H9 (cell line): ENCODE measurements around the gene SPEM3. TPM values are rescaled to one million over a fixed set of nuclear protein-coding genes. Genes with fewer than 3 reads are reported as not detected.

Source experiments
- DNase-seq: peaks from one replicate; pipeline ENCODE4 v3.0.0-alpha.2; 2017
- H2AFZ ChIP-seq: one replicate; pipeline ENCODE4 v1.6.1; 2013; ENCODE audit warnings: mild to moderate bottlenecking, low read length, control low read depth, moderate library complexity
- H2AK5ac ChIP-seq: 2 replicates; pipeline ENCODE4 v1.6.1; 2013; ENCODE audit warnings: low read length, control low read depth, mixed read lengths; ENCODE audit not compliant: insufficient read length
- H2BK120ac ChIP-seq: one replicate; pipeline ENCODE4 v1.6.1; 2013; ENCODE audit warnings: low read depth, mild to moderate bottlenecking, low read length, control low read depth, inconsistent platforms; ENCODE audit not compliant: poor library complexity, severe bottlenecking
- H2BK12ac ChIP-seq: 2 replicates; pipeline ENCODE4 v1.6.1; 2013; ENCODE audit warnings: low read length, control low read depth, mixed read lengths, low read depth; ENCODE audit not compliant: insufficient read length
- H2BK15ac ChIP-seq: 2 replicates; pipeline ENCODE4 v1.6.1; 2013; ENCODE audit warnings: low read depth, low read length, control low read depth
- H2BK20ac ChIP-seq: one replicate; pipeline ENCODE4 v1.6.1; 2013; ENCODE audit warnings: low read depth, mild to moderate bottlenecking, low read length, control low read depth, inconsistent platforms; ENCODE audit not compliant: poor library complexity, severe bottlenecking
- H2BK5ac ChIP-seq: 2 replicates; pipeline ENCODE4 v1.6.1; 2013; ENCODE audit warnings: low read length, control low read depth, mixed read lengths; ENCODE audit not compliant: insufficient read length
- H3K14ac ChIP-seq: 2 replicates; pipeline ENCODE4 v1.6.1; 2013; ENCODE audit warnings: low read length, control low read depth; ENCODE audit not compliant: insufficient read depth
- H3K18ac ChIP-seq: 2 replicates; pipeline ENCODE4 v1.6.1; 2013; ENCODE audit warnings: low read depth, mild to moderate bottlenecking, mixed read lengths, low read length, control low read depth; ENCODE audit not compliant: insufficient read length
- H3K23ac ChIP-seq: 2 replicates; pipeline ENCODE4 v1.6.1; 2013; ENCODE audit warnings: low read length, control low read depth, mixed read lengths, low read depth; ENCODE audit not compliant: insufficient read length
- H3K23me2 ChIP-seq: 2 replicates; pipeline ENCODE4 v1.6.1; 2013; ENCODE audit warnings: low read depth, mild to moderate bottlenecking, mixed read lengths, low read length, control low read depth; ENCODE audit not compliant: insufficient read length, poor library complexity, severe bottlenecking
- H3K27ac ChIP-seq: 2 replicates; pipeline ENCODE4 v1.5.1; 2013; ENCODE audit warnings: low read length, control low read depth, mixed read lengths, low read depth; ENCODE audit not compliant: insufficient read length
- H3K27me3 ChIP-seq: 2 replicates; pipeline ENCODE4 v1.6.1; 2013; ENCODE audit warnings: low read length, control low read depth, inconsistent platforms; ENCODE audit not compliant: insufficient read depth
- H3K4ac ChIP-seq: 2 replicates; pipeline ENCODE4 v1.6.1; 2013; ENCODE audit warnings: low read depth, mild to moderate bottlenecking, control low read depth, inconsistent platforms, low read length, moderate library complexity
- H3K4me1 ChIP-seq: 2 replicates; pipeline ENCODE4 v1.6.1; 2013; ENCODE audit warnings: low read length, control low read depth, inconsistent platforms; ENCODE audit not compliant: insufficient read depth
- H3K4me2 ChIP-seq: 2 replicates; pipeline ENCODE4 v1.6.1; 2013; ENCODE audit warnings: low read length, control low read depth, mixed read lengths; ENCODE audit not compliant: insufficient read length, insufficient read depth
- H3K56ac ChIP-seq: 2 replicates; pipeline ENCODE4 v1.6.1; 2013; ENCODE audit warnings: low read depth, mild to moderate bottlenecking, mixed read lengths, low read length, control low read depth; ENCODE audit not compliant: insufficient read length
- H3K79me1 ChIP-seq: 2 replicates; pipeline ENCODE4 v1.6.1; 2013; ENCODE audit warnings: low read depth, mild to moderate bottlenecking, moderate library complexity, low read length, control low read depth, inconsistent platforms; ENCODE audit not compliant: insufficient read depth, poor library complexity, severe bottlenecking
- H3K79me2 ChIP-seq: 2 replicates; pipeline ENCODE4 v1.6.1; 2013; ENCODE audit warnings: low read length, control low read depth, inconsistent platforms; ENCODE audit not compliant: insufficient read depth
- H3K9ac ChIP-seq: 2 replicates; pipeline ENCODE4 v1.6.1; 2013; ENCODE audit warnings: low read length, control low read depth, mixed read lengths; ENCODE audit not compliant: insufficient read length; ENCODE audit errors: extremely low read depth
- H3K9me3 ChIP-seq: one replicate; pipeline ENCODE4 v1.6.1; 2013; ENCODE audit warnings: low read depth, low read length, inconsistent platforms; ENCODE audit not compliant: control insufficient read depth
- H3T11ph ChIP-seq: one replicate; pipeline ENCODE4 v1.6.1; 2013; ENCODE audit warnings: mild to moderate bottlenecking, low read length, control low read depth, inconsistent platforms
- H4K20me1 ChIP-seq: one replicate; pipeline ENCODE4 v1.6.1; 2013; ENCODE audit not compliant: control insufficient read depth, insufficient read length, insufficient read depth
- H4K5ac ChIP-seq: 2 replicates; pipeline ENCODE4 v1.6.1; 2013; ENCODE audit warnings: low read depth, mild to moderate bottlenecking, mixed read lengths, low read length, control low read depth; ENCODE audit not compliant: insufficient read length
- H4K8ac ChIP-seq: replicated peaks from 2 replicates; pipeline ENCODE4 v1.6.1; 2013; ENCODE audit warnings: low read length, control low read depth, mixed read lengths, low read depth; ENCODE audit not compliant: insufficient read length
- H4K91ac ChIP-seq: 2 replicates; pipeline ENCODE4 v1.6.1; 2013; ENCODE audit warnings: low read depth, mild to moderate bottlenecking, moderate library complexity, mixed read lengths, low read length, control low read depth; ENCODE audit not compliant: insufficient read length
- H3K27ac Mint-ChIP-seq, 3 experiments: 2 replicates in 2 of 3; 3 replicates in 1 of 3; pipeline ENCODE4 v1.8.0; 2020 to 2021; ENCODE audit warnings: mixed read lengths in 3 of 3, mild to moderate bottlenecking in 1 of 3, moderate library complexity in 1 of 3
- H3K27me3 Mint-ChIP-seq: 2 replicates; pipeline ENCODE4 v1.8.0; 2021; ENCODE audit warnings: low read depth, mild to moderate bottlenecking, moderate library complexity, mixed read lengths
- H3K36me3 Mint-ChIP-seq, 3 experiments: 2 replicates in 2 of 3; 3 replicates in 1 of 3; pipeline ENCODE4 v1.8.0; 2020 to 2021; ENCODE audit warnings: low read depth in 3 of 3, mixed read lengths in 3 of 3; ENCODE audit not compliant: insufficient read depth in 1 of 3
- H3K4me1 Mint-ChIP-seq, 2 experiments: 2 replicates each; pipeline ENCODE4 v1.8.0; 2020; ENCODE audit warnings: mixed read lengths in 2 of 2
- H3K4me3 Mint-ChIP-seq, 2 experiments: 2 replicates in 1 of 2; 3 replicates in 1 of 2; pipeline ENCODE4 v1.8.0; 2020 to 2021; ENCODE audit warnings: mild to moderate bottlenecking in 2 of 2, mixed read lengths in 2 of 2, moderate library complexity in 1 of 2
- H3K9me3 Mint-ChIP-seq, 2 experiments: 2 replicates in 1 of 2; 3 replicates in 1 of 2; pipeline ENCODE4 v1.8.0; 2020; ENCODE audit warnings: mild to moderate bottlenecking in 2 of 2, mixed read lengths in 2 of 2, moderate library complexity in 1 of 2
- CTCF ChIP-seq: fragments of 200-600 bp; sonication (generic); conservative IDR thresholded peaks from 3 replicates; pipeline ENCODE4 v1.8.0; 2021; ENCODE audit warnings: antibody characterized with exemption, mild to moderate bottlenecking
- WGBS: extraction: QIAGEN DNeasy Blood & Tissue Kit; methylation state at CpG from one replicate; pipeline ENCODE4 v1.1.7; 2013; ENCODE audit warnings: missing lambda C conversion rate, low lambda C conversion rate, mixed read lengths; ENCODE audit not compliant: insufficient read length; ENCODE audit errors: extremely low coverage; 5-methylcytosine and 5-hydroxymethylcytosine counted together
- total RNA-seq: library from RNA; stranded (reverse); gene quantifications from 2 replicates; pipeline ENCODE4 v1.2.1, GENCODE V29; 2021

The SPEM3 gene
- total RNA-seq, 1 experiment from 2014 or later: not detected

- no peak overlapping the region for H2AK5ac ChIP-seq
- no peak overlapping the region for H3K23ac ChIP-seq
Measured at GRCh38 chr17:7423679-7424078, 5.0 kb upstream of the SPEM3 start.

More at GRCh38 chr17:7423679-7424078, 5.0 kb upstream of the SPEM3 start:
- H3K27ac Mint-ChIP-seq: no peak overlapping the region
- WGBS: no CpG with 5 or more reads among the region's 4 CpGs
- no peak for TF ChIP-seq CTCF
- Histone ChIP-seq H3K4me2 (no peak overlapping the region), H3K9ac (no peak overlapping the region), H3K4ac (no peak overlapping the region), H2BK20ac (no peak overlapping the region), H3K79me1 (no peaks in the 10 kb centered on the region), H2BK120ac (no peak overlapping the region), H3K14ac (no peak overlapping the region), H4K5ac (no peak overlapping the region), H3K9me3 (no peaks in the 10 kb centered on the region), H3K4me1 (no peaks in the 10 kb centered on the region), H3K27me3 (no peaks in the 10 kb centered on the region), H4K8ac (no peak overlapping the region), H2BK12ac (no peak overlapping the region), H2AFZ (no peak overlapping the region), H3T11ph (no peak overlapping the region), H2BK15ac (no peak overlapping the region), H3K18ac (no peak overlapping the region), H3K79me2 (no peaks in the 10 kb centered on the region), H2BK5ac (no peak overlapping the region), H3K56ac (no peak overlapping the region), H3K23me2 (no peaks in the 10 kb centered on the region), H3K27ac (no peak overlapping the region), H4K20me1 (no peaks in the 10 kb centered on the region), H4K91ac (no peak overlapping the region)
- no peaks in the 10 kb centered on the region; a peak in 1 of 5 replicates for H3K9me3 Mint-ChIP-seq
- no peak for DNase-seq
- H3K36me3 Mint-ChIP-seq: peaks cover 0 to 3% (median 0%) of the 10 kb centered on the region in 3 experiments; a peak in 2 of 7 replicates
- peaks cover 7% of the 10 kb centered on the region for H3K27me3 Mint-ChIP-seq
- H3K4me1 Mint-ChIP-seq: peaks cover 4 to 19% of the 10 kb centered on the region in 2 experiments; a peak in 3 of 4 replicates
- no peak overlapping the region for H3K4me3 Mint-ChIP-seq
